DMS 273 (cell line): ENCODE results near the gene BCL2L13.
"Not testable (repeated sequence)": the region's sequence is repeated elsewhere in the genome, so short reads cannot be mapped to it uniquely, and the experiment has no call there.

Source experiments
- DNase-seq: peaks from one replicate; lab custom pipeline; 2025; ENCODE audit not compliant: unreplicated experiment; lab: John Stamatoyannopoulos, UW

Gene BCL2L13

GRCh38 chr22:17753401-17753989, 114.9 kb downstream of the BCL2L13 start:
- no peak for DNase-seq

- DNase-seq = peak; percentile 27
These were observed 115.8 kb downstream of the BCL2L13 start for GRCh38 chr22:17754233-17754925.

- no peak for DNase-seq
These were observed 122.6 kb downstream of the BCL2L13 start for GRCh38 chr22:17761138-17761488.

GRCh38 chr22:17763442-17763841, 124.9 kb downstream of the BCL2L13 start:
- not testable (repeated sequence) for DNase-seq

GRCh38 chr22:17764036-17764435, 125.5 kb downstream of the BCL2L13 start:
- DNase-seq = no peak

GRCh38 chr22:17764852-17765251, 126.3 kb downstream of the BCL2L13 start:
- DNase-seq = not testable (repeated sequence)

- DNase-seq = no peak
These were observed 128.9 kb downstream of the BCL2L13 start for GRCh38 chr22:17767233-17768065.

- no peak for DNase-seq
These were observed 130.6 kb downstream of the BCL2L13 start for GRCh38 chr22:17769013-17769715.

GRCh38 chr22:17769716-17770082, 131.1 kb downstream of the BCL2L13 start:
- peak; percentile 27 for DNase-seq

- DNase-seq = no peak
These were observed 131.9 kb downstream of the BCL2L13 start for GRCh38 chr22:17770180-17771077.

- peak; percentile 40 for DNase-seq
These were observed 133.8 kb downstream of the BCL2L13 start for GRCh38 chr22:17772249-17772957.

GRCh38 chr22:17772958-17773605, 134.5 kb downstream of the BCL2L13 start:
- no peak for DNase-seq

GRCh38 chr22:17773606-17774205, 135.1 kb downstream of the BCL2L13 start:
- peak; percentile 63 for DNase-seq

- peak; percentile 62 for DNase-seq
These were observed 135.8 kb downstream of the BCL2L13 start, which contains the start of gene BID for GRCh38 chr22:17774206-17774925. TSS of gene BID (minus strand) at chr22:17774469. CDS start at chr22:17750116, 24,353 bp downstream.

- DNase-seq = no peak
These were observed 136.5 kb downstream of the BCL2L13 start for GRCh38 chr22:17774926-17775685.

- no peak for DNase-seq
These were observed 137.4 kb downstream of the BCL2L13 start for GRCh38 chr22:17775781-17776465.
